Endometrium (tissue), 2 donors: ENCODE results near the gene MYO9A.
"Not testable (repeated sequence)": the region's sequence is repeated elsewhere in the genome, so short reads cannot be mapped to it uniquely, and the experiment has no call there.

Experiments used
- FAIRE-seq: peaks from 2 replicates; lab custom pipeline; 2012; peaks lifted over from hg19 to GRCh38; lab: Jason Lieb, UNC
- donor health status: control.
- donor health status: control.

Gene MYO9A

DNA sequence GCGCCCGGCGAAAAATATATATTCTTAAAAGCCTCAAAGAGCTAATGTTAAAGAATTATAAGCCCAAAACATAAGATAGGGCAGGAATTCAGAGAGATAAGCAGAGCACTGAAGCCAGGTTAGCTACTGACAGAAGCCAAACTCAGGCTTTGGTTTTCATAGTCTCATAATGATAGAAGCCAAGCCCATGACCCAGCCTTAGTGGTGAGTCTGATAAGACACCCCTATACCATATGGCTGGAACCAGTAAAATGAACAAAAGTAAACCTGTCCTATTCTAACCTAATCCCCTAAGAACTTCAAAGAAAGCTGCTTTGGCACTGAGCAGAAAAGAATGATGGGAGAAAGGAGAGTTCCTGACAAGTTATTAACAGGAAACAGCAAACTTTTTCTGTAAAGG, 25.9 kb downstream of the MYO9A start:
- no peak for FAIRE-seq

DNA sequence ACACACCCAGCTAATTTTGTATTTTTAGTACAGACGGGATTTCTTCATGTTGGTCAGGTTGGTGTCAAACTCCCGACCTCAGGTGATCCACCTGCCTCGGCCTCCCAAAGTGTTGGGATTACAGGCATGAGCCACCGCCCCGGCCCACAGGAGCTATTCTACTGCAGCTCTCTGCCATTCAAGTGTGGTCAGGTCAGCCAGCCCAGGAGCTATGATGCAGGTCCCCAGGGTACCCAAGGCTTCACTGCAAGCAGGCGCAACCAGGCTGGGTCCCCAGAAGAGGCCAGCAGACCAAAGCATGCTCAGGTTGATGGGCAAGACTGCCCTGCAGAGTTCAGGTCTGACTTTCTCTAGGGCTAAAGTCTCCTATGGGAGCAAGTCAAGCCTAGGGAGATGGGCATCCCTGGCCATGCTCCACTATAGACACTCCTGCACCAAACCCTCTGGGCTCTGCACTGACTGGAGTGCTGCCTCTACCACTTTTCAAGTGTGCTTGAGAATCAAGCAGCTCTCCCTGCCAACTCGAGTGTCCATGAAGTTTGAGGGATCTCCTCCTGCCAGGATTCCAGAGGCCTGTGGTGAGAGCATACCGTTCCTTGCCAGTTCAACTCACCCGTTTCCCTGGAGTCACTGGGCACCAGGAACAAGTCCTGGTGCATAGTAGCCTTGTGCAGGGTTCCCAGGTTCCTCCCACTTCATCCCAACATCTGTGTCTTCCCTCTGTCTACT, 30.9 kb downstream of the MYO9A start:
- no peak for FAIRE-seq

DNA sequence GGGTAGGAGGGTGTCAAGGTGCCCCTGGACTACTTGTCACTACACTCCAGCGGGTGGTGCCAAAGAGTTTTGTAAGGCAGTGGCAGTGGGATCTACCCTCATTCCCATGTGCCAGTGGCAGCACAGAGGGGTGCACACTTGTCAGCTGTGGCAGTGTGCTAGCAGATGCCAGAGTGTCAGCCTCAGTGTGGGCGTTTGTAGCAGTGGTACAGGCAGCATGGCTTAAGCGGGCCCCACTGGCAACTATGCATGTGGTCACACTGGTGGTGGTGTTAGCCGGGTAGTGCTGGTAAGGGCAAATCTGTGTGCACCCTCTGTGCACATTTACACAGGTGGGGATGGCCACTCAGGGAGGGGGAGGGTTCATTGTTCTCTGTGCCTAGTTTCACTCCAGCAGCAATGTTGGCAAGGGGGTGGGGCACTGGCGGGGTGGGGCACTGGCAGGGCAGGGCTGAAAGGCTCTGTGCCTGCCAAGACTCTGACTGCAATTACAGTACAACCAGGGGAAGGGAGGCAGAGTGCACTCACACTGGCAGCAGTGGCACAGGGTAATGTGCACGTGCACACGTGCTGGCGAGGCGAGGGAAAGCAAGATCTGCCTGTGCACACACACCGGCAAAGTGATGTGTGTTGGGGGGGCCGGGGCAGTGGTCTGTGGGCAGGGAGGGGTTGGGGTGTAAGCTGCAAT, 31.8 kb downstream of the MYO9A start:
- FAIRE-seq, result no peak

DNA sequence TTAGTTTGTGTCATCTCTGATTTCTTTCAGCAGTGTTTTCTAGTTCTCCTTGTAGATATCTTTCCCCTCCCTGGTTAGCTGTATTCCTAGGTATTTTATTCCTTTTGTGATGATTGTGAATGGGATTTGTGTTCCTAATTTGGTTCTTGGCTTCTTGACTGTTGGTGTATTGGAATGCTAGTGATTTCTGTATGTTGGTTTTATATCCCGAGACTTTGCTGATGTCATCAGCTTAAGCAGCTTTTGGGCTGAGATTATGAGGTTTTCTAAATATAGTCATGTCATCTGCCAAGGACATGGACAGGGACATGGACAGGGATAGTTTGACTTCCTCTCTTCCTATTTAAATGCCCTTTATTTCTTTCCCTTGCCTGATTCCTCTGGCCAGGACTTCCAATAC, 35.8 kb downstream of the MYO9A start:
- no peak for FAIRE-seq

DNA sequence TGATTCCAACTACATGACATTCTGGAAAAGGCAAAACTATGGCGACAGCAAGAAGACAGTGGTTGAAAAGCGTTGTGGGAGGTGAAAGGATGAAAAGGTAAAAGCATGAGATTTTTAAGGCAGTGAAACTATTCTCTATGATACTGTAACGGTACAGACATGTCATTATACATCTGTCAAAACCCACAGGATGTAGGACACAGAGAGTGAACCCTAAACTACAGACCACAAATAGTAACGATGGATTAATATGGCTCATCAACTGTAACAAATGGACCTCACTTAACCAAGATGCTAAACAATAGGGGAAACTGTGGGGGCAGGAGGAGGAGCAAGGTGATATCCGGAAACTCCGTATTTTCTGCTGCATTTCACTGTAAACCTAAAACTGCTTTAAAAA, 39.1 kb downstream of the MYO9A start:
- FAIRE-seq, result no peak

DNA sequence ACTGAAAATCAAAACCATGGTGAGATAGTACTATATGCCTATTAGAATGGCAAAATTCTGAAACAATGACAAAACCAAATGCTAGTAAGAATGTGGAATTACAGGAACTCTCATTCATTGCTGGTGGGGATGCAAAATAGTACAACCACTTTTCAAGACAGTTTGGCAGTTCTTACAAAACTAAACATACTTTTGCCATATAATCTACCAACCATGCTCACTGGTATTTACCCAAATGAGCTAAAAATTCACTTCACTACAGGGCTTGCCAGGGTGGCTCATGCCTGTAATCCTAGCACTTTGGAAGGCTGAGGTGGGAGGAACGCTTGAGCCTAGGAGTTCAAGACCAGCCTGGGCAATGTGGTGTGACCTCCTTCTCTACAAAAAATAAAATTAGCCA, 40.0 kb downstream of the MYO9A start:
- no peak for FAIRE-seq

DNA sequence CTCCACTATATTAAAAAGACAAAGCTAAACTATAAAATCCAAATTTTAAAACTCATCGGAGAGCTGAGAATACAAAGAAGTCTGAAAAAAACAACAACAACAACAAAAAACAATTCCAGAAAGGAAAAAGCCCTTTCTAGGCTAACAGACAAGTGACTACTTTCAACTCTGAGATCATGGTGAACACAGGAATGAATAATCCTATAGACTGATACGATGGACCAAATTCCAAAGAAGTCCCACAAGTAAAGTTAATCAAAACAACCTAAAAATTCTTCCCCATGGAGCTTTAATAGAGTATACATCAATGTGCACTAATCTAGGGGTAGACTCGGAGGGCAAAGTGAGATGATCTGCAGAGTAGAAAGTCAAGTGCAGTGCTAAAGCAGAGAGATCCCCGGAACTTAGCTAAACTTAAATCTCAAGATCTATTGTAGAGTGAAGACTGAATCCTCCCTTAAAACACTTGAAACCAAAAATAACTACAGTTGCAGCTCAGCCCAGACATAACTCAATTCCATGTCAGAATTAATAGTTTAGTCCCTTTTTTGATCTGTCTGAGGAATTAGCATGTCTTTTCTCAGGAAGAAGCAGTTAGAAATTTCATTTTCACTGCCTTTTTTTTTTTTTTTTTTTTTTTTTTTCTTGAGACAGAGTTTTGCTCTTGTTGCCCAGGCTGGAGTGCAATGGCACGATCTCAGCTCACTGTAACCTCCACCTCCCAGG, 43.5 kb downstream of the MYO9A start:
- FAIRE-seq, result no peak

DNA sequence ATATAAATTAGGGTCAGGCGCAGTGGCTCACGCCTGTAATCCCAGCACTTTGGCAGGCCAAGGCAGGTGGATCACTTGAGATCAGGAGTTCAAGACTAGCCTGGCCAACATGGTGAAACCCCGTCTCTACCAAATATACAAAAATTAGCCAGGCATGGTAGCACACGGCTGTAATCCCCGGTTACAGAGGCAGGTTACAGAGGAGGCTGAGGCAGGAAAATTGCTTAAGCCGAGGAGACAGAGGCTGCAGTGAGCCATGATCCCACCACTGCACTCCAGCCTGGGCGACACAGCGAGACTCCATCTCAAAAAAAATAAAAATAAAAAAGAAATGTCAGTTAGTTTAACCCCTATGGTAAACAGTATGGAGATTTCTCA, 46.5 kb downstream of the MYO9A start:
- not testable (repeated sequence) for FAIRE-seq

DNA sequence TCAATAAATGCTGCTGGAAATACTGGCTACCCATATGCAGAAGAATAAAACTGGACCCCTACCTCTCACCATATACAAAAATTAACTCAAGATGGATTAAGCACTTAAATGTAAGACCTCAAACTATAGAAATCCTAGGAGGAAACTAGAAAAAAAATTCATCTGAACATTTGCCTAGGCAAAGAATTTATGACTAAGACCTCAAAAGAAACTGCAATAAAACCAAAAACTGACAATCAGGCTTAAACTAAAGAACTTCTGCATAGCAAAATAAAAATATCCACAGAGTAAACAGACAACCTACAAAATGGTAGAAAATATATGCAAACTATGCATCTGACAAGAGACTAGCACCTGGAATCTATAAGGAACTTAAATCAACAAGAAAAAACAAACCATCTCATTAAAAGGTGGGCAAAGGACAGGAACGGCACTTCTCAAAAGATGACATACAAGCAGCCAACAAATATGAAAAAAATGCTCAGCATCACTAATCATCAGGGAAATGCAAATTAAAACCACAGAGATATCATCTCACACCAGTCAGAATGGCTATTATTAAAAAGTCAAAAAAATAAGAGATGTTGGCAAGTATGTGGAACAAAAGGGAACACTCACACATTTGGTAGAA, 47.0 kb downstream of the MYO9A start:
- no peak for FAIRE-seq

DNA sequence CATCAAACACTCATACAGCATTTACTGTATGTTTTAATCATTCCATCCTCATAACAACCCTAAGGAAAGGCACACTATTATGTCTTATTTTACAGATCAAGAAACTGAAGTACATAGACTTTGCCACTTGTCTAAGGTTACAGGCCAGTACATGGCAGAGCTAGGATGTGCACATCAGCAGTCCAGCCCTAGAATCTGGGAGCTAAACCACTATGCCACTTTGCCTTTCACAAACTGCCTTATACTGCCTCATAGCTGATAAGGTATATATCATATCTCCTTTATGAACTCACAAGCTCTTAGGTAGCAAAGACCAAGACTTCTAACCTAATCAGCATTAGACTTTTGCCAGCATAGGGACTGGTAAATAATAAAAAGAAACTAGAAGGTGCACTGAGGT, 49.1 kb downstream of the MYO9A start:
- FAIRE-seq, result no peak

DNA sequence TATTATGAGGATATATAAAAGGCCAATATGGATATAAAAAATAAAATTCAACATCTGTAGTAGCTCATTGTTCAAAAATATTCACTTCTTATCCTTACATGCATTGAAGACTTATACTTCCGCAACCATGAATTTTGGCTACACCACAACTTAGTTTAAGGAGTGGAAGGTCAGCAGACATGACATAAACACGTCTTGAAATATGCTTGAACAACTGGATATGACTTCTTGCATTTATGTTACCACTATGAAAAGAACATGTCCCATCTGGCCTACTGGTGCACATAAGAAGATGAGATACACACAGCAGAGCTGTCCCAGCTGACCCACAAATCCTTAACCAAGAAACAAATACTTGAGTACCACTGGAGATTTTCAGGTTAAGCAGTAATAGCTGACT, 52.1 kb downstream of the MYO9A start:
- FAIRE-seq, result no peak

DNA sequence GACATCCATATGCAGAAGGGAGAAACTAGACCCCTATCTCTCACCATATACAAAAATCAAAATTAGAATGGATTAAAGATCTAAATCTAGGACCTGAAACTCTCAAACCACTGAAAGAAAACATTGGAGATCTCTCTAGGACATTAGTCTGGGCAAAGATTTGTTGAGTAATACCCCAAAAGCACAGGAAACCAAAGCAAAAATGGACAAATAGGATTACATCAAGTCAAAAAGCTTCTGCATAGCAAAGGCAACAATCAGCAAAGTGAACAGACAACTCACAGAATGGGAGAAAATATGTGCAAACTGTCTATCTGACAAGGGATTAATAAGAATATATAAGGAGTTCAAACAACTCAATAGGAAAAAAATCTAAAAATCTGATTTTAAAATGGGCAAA, 54.8 kb downstream of the MYO9A start:
- no peak for FAIRE-seq

DNA sequence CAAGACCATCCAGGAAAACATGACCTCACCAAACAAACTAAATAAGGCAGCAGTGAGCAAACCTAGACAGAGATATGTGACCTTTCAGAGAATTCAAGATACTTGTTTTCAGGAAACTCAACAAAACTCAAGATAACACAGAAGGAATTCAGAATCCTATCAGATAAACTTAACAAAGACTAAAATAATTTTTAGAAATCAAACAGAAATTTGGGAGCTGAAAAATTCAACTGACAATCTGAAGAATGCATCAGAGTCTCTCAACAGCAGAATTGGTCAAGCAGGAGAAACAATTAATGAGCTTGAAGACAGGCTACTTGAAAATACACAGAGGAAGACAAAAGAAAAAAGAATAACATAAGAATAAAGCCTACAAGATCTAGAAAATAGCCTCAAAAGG, 55.6 kb downstream of the MYO9A start:
- no peak for FAIRE-seq

DNA sequence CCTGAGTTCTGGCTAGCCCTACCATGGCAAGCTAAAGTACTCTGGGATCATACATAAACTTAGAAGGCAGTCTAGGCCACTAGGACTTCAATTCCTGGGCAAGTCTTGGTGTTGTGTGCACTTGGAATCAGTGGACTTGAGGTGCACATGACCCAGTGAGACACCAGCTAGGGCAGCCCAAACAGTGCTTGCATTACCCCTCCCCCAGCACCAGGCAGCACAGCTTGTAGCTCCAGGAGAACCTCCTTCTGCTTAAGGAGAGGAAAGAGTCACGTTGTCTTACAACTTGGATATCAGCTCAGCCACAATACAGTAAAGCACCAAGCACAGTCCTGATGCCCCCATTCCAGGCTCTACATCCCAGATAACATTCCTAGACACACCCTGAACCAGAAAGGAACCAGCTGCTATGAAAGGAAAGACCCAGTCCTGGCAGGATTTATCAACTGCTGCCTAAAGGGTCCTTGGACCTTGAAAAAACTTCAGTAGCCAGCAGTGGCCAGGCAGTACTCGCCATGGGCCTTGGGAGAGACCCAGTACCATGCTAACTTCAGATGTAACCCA, 57.2 kb downstream of the MYO9A start:
- no peak for FAIRE-seq

DNA sequence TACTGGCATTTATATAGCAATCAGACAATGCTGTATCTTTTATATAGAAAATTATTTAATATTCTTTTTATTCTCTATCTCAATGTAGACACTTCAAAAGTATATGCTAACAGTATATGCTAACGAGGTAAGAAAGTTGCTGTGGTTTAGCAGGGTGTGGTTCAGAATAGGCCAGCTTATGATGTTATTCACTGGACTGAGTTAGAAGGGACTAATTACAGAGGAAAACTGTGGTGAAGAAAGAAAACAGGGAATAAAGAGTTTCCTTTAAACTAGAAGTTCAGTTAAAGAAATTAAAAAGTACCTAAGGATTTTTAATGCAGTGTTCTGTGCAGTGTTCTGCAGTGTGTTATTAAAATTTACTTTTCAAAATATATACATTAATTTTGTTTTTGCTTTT, 59.4 kb downstream of the MYO9A start:
- FAIRE-seq, result no peak

DNA sequence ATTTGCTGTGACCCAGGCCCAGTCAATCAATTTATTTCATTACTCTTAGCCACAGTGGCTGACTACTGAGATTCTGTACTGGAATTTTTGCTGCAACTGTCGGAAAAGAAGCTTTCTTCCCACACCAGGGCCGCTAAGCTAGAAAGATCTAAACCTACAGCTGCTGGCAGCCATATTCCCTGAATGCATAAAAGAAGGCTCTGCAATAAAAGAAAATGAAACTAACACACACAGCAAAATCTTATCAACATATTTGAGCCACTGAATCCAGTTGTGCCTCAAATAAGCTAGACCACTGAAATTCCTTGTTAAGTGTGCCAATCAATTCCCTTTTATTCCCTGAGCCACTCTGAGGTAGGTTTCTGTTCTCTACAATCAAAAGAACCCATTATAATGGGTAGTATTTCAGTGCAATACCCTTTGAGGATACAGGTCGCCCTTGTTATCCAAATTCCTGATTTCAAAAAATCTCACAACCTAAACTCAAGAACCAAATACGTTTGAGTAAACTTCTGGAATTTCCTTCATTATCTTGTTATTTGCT, 60.3 kb downstream of the MYO9A start:
- no peak for FAIRE-seq

DNA sequence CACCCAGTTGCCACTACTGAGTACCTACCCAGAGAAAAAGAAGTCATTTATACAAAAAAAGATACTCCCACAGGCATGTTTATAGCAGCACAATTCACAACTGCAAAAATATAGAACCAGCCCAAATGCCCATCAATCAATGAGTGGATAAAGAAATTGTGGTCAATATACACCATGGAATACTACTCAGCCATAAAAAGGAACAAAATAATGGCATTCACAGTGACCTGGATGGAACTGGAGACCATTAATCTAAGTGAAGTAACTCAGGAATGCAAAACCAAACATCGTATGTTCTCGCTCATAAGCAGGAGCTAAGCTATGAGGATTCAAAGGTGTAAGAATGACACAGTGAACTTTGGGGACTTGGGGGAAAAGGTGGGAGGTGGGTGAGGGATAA, 61.7 kb downstream of the MYO9A start:
- FAIRE-seq, result not testable (repeated sequence)

DNA sequence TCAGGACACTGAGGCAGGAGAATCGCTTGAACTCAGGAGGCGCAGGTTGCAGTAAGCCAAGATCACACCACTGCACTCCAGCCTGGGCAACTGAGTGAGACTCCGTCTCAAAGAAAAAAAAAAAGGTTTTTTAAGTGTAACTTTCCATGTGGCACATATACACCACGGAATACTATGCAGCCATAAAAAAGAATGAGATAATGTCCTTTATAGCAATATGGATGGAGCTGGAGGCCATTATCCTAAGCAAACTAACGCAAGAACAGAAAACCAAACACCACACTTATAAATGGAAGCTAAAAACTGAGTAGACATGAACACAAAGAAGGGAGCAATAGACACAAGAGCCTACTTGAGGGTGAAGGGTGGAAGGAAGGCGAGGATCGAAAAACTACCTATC, 64.7 kb downstream of the MYO9A start:
- not testable (repeated sequence) for FAIRE-seq

DNA sequence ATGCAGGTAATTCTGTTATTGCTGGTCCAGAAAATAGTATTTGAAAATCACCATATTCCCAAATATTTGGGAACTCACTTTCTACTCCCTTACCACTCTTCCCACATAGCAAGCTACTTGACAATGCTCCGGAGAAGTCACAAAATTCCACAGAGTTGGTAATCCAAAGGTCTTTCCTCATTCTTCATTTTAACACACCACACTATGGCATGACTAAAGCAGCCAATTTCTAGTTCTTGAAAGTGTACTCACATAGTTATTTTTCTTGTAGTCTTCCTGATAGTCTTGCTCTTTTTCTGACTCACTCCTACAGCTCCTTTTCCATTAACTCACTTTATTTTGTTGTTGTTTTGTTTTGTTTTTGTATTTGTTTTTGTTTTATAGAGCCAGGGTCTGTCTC, 67.2 kb downstream of the MYO9A start:
- no peak for FAIRE-seq

DNA sequence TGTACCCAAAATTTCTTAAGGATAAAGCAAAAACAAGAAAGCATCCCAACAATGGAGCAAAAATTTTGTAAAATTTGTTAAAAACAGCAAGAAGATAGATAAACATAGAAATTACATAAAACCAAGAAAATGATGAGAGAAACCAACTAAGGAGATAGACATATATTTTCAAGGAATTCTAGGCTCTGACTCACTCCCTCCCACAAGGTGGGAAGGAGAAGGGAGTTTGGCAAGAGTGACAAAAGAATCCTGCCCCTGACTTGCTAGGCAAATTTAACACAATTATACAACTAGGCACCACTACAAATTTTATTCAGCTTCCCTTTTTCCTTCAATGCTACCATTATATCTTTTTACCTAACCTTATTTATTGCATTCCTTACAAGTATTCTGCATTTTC, 70.9 kb downstream of the MYO9A start:
- FAIRE-seq, result no peak

DNA sequence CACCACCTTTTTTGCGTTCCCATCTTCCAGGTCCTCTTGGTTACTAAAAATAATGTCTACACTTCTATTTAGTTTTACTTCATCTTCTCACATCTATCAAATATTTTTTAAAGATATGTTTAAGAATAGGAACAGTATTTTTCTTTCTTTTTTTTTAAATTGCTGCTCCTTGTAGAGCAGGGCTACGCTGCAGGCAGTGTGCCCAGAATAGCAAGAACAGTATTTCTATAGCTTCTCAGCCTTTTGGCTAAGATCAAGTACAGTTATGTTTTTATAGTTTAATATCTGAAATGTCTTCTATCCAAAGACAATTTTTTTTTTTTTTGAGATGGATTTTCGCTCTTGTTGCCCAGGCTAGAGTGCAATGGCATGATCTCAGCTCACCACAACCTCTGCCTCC, 73.0 kb downstream of the MYO9A start:
- FAIRE-seq, result no peak

DNA sequence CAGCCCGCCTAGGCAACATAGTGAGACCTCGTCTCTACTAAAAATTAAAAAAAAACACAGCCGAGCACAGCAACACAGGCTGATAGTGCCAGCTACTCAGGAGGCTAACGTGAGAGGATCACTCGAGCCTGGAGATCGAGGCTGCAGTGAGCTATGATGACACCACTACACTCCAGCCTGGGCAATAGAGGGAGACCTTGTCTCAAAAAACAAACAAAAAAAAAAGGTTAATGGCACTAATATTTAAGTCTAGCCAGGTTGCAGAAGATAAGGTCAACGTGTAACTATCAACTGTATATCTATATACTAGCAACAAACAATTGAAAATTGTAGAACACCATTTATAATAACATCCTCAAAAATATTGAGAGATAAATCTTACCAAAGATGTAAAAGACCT, 75.1 kb downstream of the MYO9A start:
- no peak for FAIRE-seq
